Naive thymus-derived CD4-positive, alpha-beta T cell (primary cell): ENCODE results near the gene RRM1. TPM values are rescaled to one million over a fixed set of nuclear protein-coding genes. Genes with fewer than 3 reads are reported as not detected.

Source experiments
- ATAC-seq: fragments of 150-1000 bp; cut with Tn5 transposase; 2 replicates; pipeline ENCODE4 v1.10.0; 2021; ENCODE audit warnings: mild to moderate bottlenecking, moderate library complexity
- CTCF ChIA-PET: fragments of 350-600 bp; sonication (Branson Sonifier 250); formaldehyde crosslinking; loops from one replicate; lab custom pipeline; 2021; ENCODE audit warnings: antibody characterized with exemption; lab: Charles Lee
- POLR2A ChIA-PET: fragments of 350-600 bp; sonication (Branson Sonifier 250); formaldehyde crosslinking; loops from one replicate; lab custom pipeline; 2021; ENCODE audit warnings: antibody characterized with exemption, inconsistent platforms; lab: Charles Lee
- DNase-seq, 9 donors: peaks; one replicate each; pipeline versions ENCODE4 v3.0.0 to v3.0.0-alpha.2; 2020 to 2022; ENCODE audit warnings: mixed read lengths in 1 of 9
- H3K27ac ChIP-seq: one replicate; pipeline ENCODE4 v1.7.0; 2013; ENCODE audit warnings: mild to moderate bottlenecking, low read depth, low read length, moderate library complexity
- H3K27me3 ChIP-seq, 2 donors: one replicate each; pipeline ENCODE4 v1.7.0; 2013; ENCODE audit warnings: low read length in 2 of 2, mild to moderate bottlenecking in 2 of 2, moderate library complexity in 2 of 2; ENCODE audit not compliant: control insufficient read depth in 2 of 2, insufficient read depth in 2 of 2
- H3K36me3 ChIP-seq, 3 experiments: 1 replicate in 2 of 3; 2 replicates in 1 of 3; pipeline ENCODE4 v1.7.0; 2013; ENCODE audit warnings: low read length in 3 of 3, mild to moderate bottlenecking in 3 of 3, moderate library complexity in 1 of 3; ENCODE audit not compliant: insufficient read depth in 3 of 3, control insufficient read depth in 2 of 3
- H3K4me1 ChIP-seq, 2 donors: one replicate each; pipeline ENCODE4 v1.7.0; 2013; ENCODE audit warnings: low read length in 2 of 2, mild to moderate bottlenecking in 2 of 2, moderate library complexity in 1 of 2; ENCODE audit not compliant: control insufficient read depth in 2 of 2, insufficient read depth in 2 of 2
- H3K4me3 ChIP-seq: 2 replicates; pipeline ENCODE4 v1.7.0; 2013; ENCODE audit warnings: mild to moderate bottlenecking, low read length
- H3K9me3 ChIP-seq, 3 experiments: 1 replicate in 2 of 3; 2 replicates in 1 of 3; pipeline ENCODE4 v1.7.0; 2013; ENCODE audit warnings: low read length in 3 of 3; ENCODE audit not compliant: control insufficient read depth in 2 of 3
- H3K27ac Mint-ChIP-seq, 9 donors: one replicate each; pipeline ENCODE4 v1.8.0; 2020 to 2022; ENCODE audit warnings: mixed read lengths in 9 of 9, mild to moderate bottlenecking in 8 of 9, moderate library complexity in 5 of 9, inconsistent platforms in 2 of 9
- H3K27me3 Mint-ChIP-seq, 5 donors: one replicate each; pipeline ENCODE4 v1.8.0; 2021 to 2022; ENCODE audit warnings: mixed read lengths in 5 of 5, mild to moderate bottlenecking in 1 of 5
- H3K36me3 Mint-ChIP-seq, 5 donors: one replicate each; pipeline ENCODE4 v1.8.0; 2020 to 2022; ENCODE audit warnings: mixed read lengths in 5 of 5, mild to moderate bottlenecking in 3 of 5, inconsistent platforms in 1 of 5
- H3K4me1 Mint-ChIP-seq, 7 donors: one replicate each; pipeline ENCODE4 v1.8.0; 2020 to 2022; ENCODE audit warnings: mixed read lengths in 7 of 7, mild to moderate bottlenecking in 3 of 7, inconsistent platforms in 1 of 7
- H3K4me3 Mint-ChIP-seq, 10 donors: one replicate each; pipeline ENCODE4 v1.8.0; 2020 to 2022; ENCODE audit warnings: mild to moderate bottlenecking in 10 of 10, mixed read lengths in 10 of 10, moderate library complexity in 6 of 10, inconsistent platforms in 2 of 10
- H3K9me3 Mint-ChIP-seq, 11 donors: one replicate each; pipeline ENCODE4 v1.8.0; 2020 to 2022; ENCODE audit warnings: mixed read lengths in 11 of 11, mild to moderate bottlenecking in 4 of 11, inconsistent platforms in 1 of 11, moderate library complexity in 1 of 11
- intact Hi-C, 2 donors: fragments of 100-400 bp; cut with micrococcal nuclease; formaldehyde crosslinking; loops; one replicate each; pipeline ENCODE4 v1.15.1; 2023
- polyA plus RNA-seq, 2 donors: library from polyadenylated mRNA; unstranded; fragments of 300-500 nt; fragmentation: Illumina TruSeq; gene quantifications; one replicate each; pipeline ENCODE4 v1.2.3, GENCODE V29; 2021
- total RNA-seq, 6 experiments: library from RNA in 5 of 6; stranded (reverse) in 5 of 6; gene quantifications; 1 replicate in 5 of 6; 2 replicates in 1 of 6; pipeline ENCODE4 v1.2.3 and lab custom pipeline; 2021 to 2026

The RRM1 gene
- total and polyA plus RNA-seq, 7 experiments from 2014 or later: 33.6 to 140 (median 36.6) TPM

- peaks cover 0 to 8% (median 0%) of the 10 kb centered on the region in 11 donors for H3K9me3 Mint-ChIP-seq
- peaks cover 0 to 62% (median 41%) of the 10 kb centered on the region in 5 donors for H3K36me3 Mint-ChIP-seq
- ChIA-PET CTCF (interaction anchor here (0.6 kb wide), 1 partner anchor 57 kb away, joined by 3 read pairs; no protein-coding TSS in a partner anchor), POLR2A (no interaction called here)
- ATAC-seq (no peak), DNase-seq (no peak)
- no peak overlapping the region for H3K4me3 ChIP-seq
- intact Hi-C loops: no loop called here
- H3K4me1 ChIP-seq: peaks cover 0 to 7% of the 10 kb centered on the region in 2 donors
- H3K27me3 ChIP-seq: no peaks in the 10 kb centered on the region
- H3K27ac ChIP-seq: no peak overlapping the region
- no peaks in the 10 kb centered on the region for H3K9me3 ChIP-seq
- H3K27ac Mint-ChIP-seq: peak overlapping the region in 4 of 9 donors; percentile 2 to 64 (median 28)
- H3K27me3 Mint-ChIP-seq: no peaks in the 10 kb centered on the region
- H3K36me3 ChIP-seq: peaks cover 1 to 40% (median 3%) of the 10 kb centered on the region in 3 experiments
- H3K4me1 Mint-ChIP-seq: peaks cover 13 to 43% (median 30%) of the 10 kb centered on the region in 7 donors
- H3K4me3 Mint-ChIP-seq: no peak overlapping the region
Observed at GRCh38 chr11:4054643-4055042, 40.0 kb upstream of the RRM1 start.

- Mint-ChIP-seq H3K27ac (peak overlapping the region in 5 of 9 donors; percentile 40 to 88 (median 45)), H3K4me3 (no peak overlapping the region)
Observed at GRCh38 chr11:4059424-4059823, 35.2 kb upstream of the RRM1 start.

GRCh38 chr11:4060182-4060923, 34.2 kb upstream of the RRM1 start:
- Histone ChIP-seq H3K4me1 (peaks cover 3 to 16% of the 10 kb centered on the region in 2 donors), H3K4me3 (no peak overlapping the region), H3K27ac (no peak overlapping the region), H3K36me3 (peaks cover 3 to 49% (median 15%) of the 10 kb centered on the region in 3 experiments), H3K27me3 (no peaks in the 10 kb centered on the region), H3K9me3 (no peaks in the 10 kb centered on the region)
- H3K9me3 Mint-ChIP-seq: no peaks in the 10 kb centered on the region
- H3K4me1 Mint-ChIP-seq: peaks cover 17 to 48% (median 46%) of the 10 kb centered on the region in 7 donors
- no peak overlapping the region for H3K4me3 Mint-ChIP-seq
- intact Hi-C loops: no loop called here
- ChIA-PET POLR2A (interaction anchor here (0.6 to 1.0 kb wide), 5 partner anchors 17 to 227 kb away, joined by 3 to 5 read pairs (median 3); no protein-coding TSS in a partner anchor), CTCF (interaction anchor here (0.6 to 2.7 kb wide), 2 partner anchors 12 to 322 kb away, joined by 3 to 14 read pairs; no protein-coding TSS in a partner anchor)
- no peak for DNase-seq
- H3K27ac Mint-ChIP-seq: peak overlapping the region in 8 of 9 donors; percentile 32 to 88 (median 54)
- ATAC-seq: no peak
- no peaks in the 10 kb centered on the region for H3K27me3 Mint-ChIP-seq
- H3K36me3 Mint-ChIP-seq: peaks cover 11 to 54% (median 32%) of the 10 kb centered on the region in 5 donors

More at GRCh38 chr11:4059424-4059823, 35.2 kb upstream of the RRM1 start:
- DNase-seq (no peak), ATAC-seq (no peak)
- peaks cover 11 to 61% (median 32%) of the 10 kb centered on the region in 5 donors for H3K36me3 Mint-ChIP-seq
- H3K4me1 Mint-ChIP-seq: peaks cover 16 to 48% (median 40%) of the 10 kb centered on the region in 7 donors
- H3K9me3 ChIP-seq: no peaks in the 10 kb centered on the region
- H3K27me3 Mint-ChIP-seq: no peaks in the 10 kb centered on the region
- CTCF ChIA-PET: interaction anchor here (0.5 to 2.7 kb wide), 3 partner anchors 13 to 210 kb away, joined by 3 to 14 read pairs (median 4); no protein-coding TSS in a partner anchor
- H3K27ac ChIP-seq: no peak overlapping the region
- H3K4me1 ChIP-seq: peaks cover 0 to 9% of the 10 kb centered on the region in 2 donors
- intact Hi-C loops: no loop called here
- H3K36me3 ChIP-seq: peaks cover 3 to 52% (median 15%) of the 10 kb centered on the region in 3 experiments
- H3K9me3 Mint-ChIP-seq: peaks cover 0 to 1% (median 0%) of the 10 kb centered on the region in 11 donors
- no peak overlapping the region for H3K4me3 ChIP-seq
- POLR2A ChIA-PET: interaction anchor here (1.0 kb wide), 1 partner anchor 16 kb away, joined by 3 read pairs; no protein-coding TSS in a partner anchor
- H3K27me3 ChIP-seq: no peaks in the 10 kb centered on the region

- ChIA-PET CTCF (interaction anchor here (2.7 kb wide), 1 partner anchor 11 kb away, joined by 14 read pairs; no protein-coding TSS in a partner anchor), POLR2A (interaction anchor here (0.5 kb wide), 1 partner anchor 44 kb away, joined by 3 read pairs; no protein-coding TSS in a partner anchor)
- H3K36me3 ChIP-seq: peaks cover 3 to 36% (median 15%) of the 10 kb centered on the region in 3 experiments
- peaks cover 12 to 24% of the 10 kb centered on the region in 2 donors for H3K4me1 ChIP-seq
- no peaks in the 10 kb centered on the region for H3K27me3 ChIP-seq
- peaks cover 11 to 44% (median 26%) of the 10 kb centered on the region in 5 donors for H3K36me3 Mint-ChIP-seq
- ATAC-seq (no peak), DNase-seq (no peak)
- intact Hi-C loops: no loop called here
- H3K27ac Mint-ChIP-seq: peak overlapping the region in 5 of 9 donors; percentile 13 to 72 (median 47)
- no peaks in the 10 kb centered on the region for H3K9me3 ChIP-seq
- H3K4me3 Mint-ChIP-seq: no peak overlapping the region
- H3K4me3 ChIP-seq: no peak overlapping the region
- peaks cover 28 to 54% (median 48%) of the 10 kb centered on the region in 7 donors for H3K4me1 Mint-ChIP-seq
- no peaks in the 10 kb centered on the region for H3K9me3 Mint-ChIP-seq
- H3K27ac ChIP-seq: no peak overlapping the region
- no peaks in the 10 kb centered on the region for H3K27me3 Mint-ChIP-seq
Observed at GRCh38 chr11:4061700-4062099, 32.9 kb upstream of the RRM1 start.

- Mint-ChIP-seq H3K9me3 (no peaks in the 10 kb centered on the region), H3K4me3 (no peak overlapping the region), H3K4me1 (peaks cover 34 to 58% (median 50%) of the 10 kb centered on the region in 7 donors), H3K36me3 (peaks cover 11 to 44% (median 24%) of the 10 kb centered on the region in 5 donors), H3K27ac (peak overlapping the region in 3 of 9 donors; percentile 46 to 86 (median 60)), H3K27me3 (no peaks in the 10 kb centered on the region)
- intact Hi-C loops: no loop called here
- POLR2A ChIA-PET: interaction anchor here (1.0 to 3.3 kb wide), 3 partner anchors 9 to 222 kb away, joined by 3 to 10 read pairs (median 3); partner anchors contain the start of gene RHOG
- Histone ChIP-seq H3K4me1 (peaks cover 18 to 35% of the 10 kb centered on the region in 2 donors), H3K9me3 (no peaks in the 10 kb centered on the region), H3K4me3 (no peak overlapping the region), H3K27me3 (no peaks in the 10 kb centered on the region), H3K36me3 (peaks cover 3 to 31% (median 15%) of the 10 kb centered on the region in 3 experiments), H3K27ac (no peak overlapping the region)
- CTCF ChIA-PET: interaction anchor here (1.5 to 3.2 kb wide), 3 partner anchors 9 to 214 kb away, joined by 6 to 18 read pairs (median 12); partner anchors contain the start of gene STIM1
- DNase-seq (no peak), ATAC-seq (no peak)
Observed at GRCh38 chr11:4063348-4063747, 31.3 kb upstream of the RRM1 start.

- Histone ChIP-seq H3K36me3 (peaks cover 0 to 21% (median 15%) of the 10 kb centered on the region in 3 experiments), H3K9me3 (no peaks in the 10 kb centered on the region), H3K4me3 (no peak overlapping the region), H3K27ac (no peak overlapping the region), H3K27me3 (no peaks in the 10 kb centered on the region), H3K4me1 (peaks cover 26 to 46% of the 10 kb centered on the region in 2 donors)
- Mint-ChIP-seq H3K36me3 (peaks cover 11 to 35% (median 20%) of the 10 kb centered on the region in 5 donors), H3K4me3 (peak overlapping the region in 1 of 10 donors; percentile 12), H3K9me3 (no peaks in the 10 kb centered on the region), H3K27ac (peak overlapping the region in 8 of 9 donors; percentile 28 to 86 (median 64)), H3K27me3 (no peaks in the 10 kb centered on the region), H3K4me1 (peaks cover 42 to 63% (median 58%) of the 10 kb centered on the region in 7 donors)
- CTCF ChIA-PET: interaction anchor here (1.0 to 3.2 kb wide), 5 partner anchors 8 to 215 kb away, joined by 3 to 18 read pairs (median 6); partner anchors contain the start of gene STIM1
- intact Hi-C loops: no loop called here
- DNase-seq (no peak), ATAC-seq (no peak)
- POLR2A ChIA-PET: interaction anchor here (0.7 to 3.3 kb wide), 6 partner anchors 8 to 309 kb away, joined by 3 to 10 read pairs (median 5); partner anchors contain the start of gene RHOG
Observed at GRCh38 chr11:4064278-4064955, 30.2 kb upstream of the RRM1 start.
